Endothelial cell of umbilical vein (primary cell): Measurements from ENCODE around the gene SS18L1. TPM values are rescaled to one million over a fixed set of nuclear protein-coding genes. Genes with fewer than 3 reads are reported as not detected.

Experiments used
- BruUV-seq: library from RNA; stranded (reverse); fragments of 400-500 nt; replicated peaks from 2 replicates; lab custom pipeline; 2021; lab: Mats Ljungman, UMichigan
- CTCF ChIA-PET: fragments of 300-600, 350-600 bp; sonication (Branson Sonifier 250); formaldehyde crosslinking; loops from one replicate; lab custom pipeline; 2021; ENCODE audit warnings: antibody characterized with exemption, inconsistent platforms; lab: Charles Lee
- POLR2A ChIA-PET: fragments of 300-600, 350-600 bp; sonication (Branson Sonifier 250); formaldehyde crosslinking; loops from one replicate; lab custom pipeline; 2021; ENCODE audit warnings: antibody characterized with exemption, inconsistent platforms; lab: Charles Lee
- DNase-seq: peaks from one replicate; pipeline ENCODE4 v3.0.0-alpha.2; 2011; ENCODE audit warnings: low read depth, low spot score
- FAIRE-seq: peaks from 2 replicates; lab custom pipeline; 2011; peaks lifted over from hg19 to GRCh38; lab: Jason Lieb, UNC
- H2AFZ ChIP-seq: 2 replicates; pipeline ENCODE4 v1.6.0; 2012; ENCODE audit warnings: low read depth, low read length, control low read depth, inconsistent platforms
- H3K27ac ChIP-seq: 2 replicates; pipeline ENCODE4 v1.5.1; 2011; ENCODE audit warnings: low read depth, mild to moderate bottlenecking, control low read depth, low read length, moderate library complexity; ENCODE audit not compliant: insufficient read depth
- H3K27me3 ChIP-seq, 2 experiments: 2 replicates each; pipeline versions ENCODE4 v1.6.0 to v1.6.1; 2011; ENCODE audit warnings: low read length in 2 of 2, mixed read lengths in 1 of 2; ENCODE audit not compliant: control insufficient read depth in 2 of 2, insufficient read depth in 2 of 2
- H3K36me3 ChIP-seq, 2 experiments: 2 replicates in 1 of 2; 3 replicates in 1 of 2; pipeline ENCODE4 v1.5.1; 2011; ENCODE audit warnings: low read length in 2 of 2, mild to moderate bottlenecking in 1 of 2, moderate library complexity in 1 of 2; ENCODE audit not compliant: control insufficient read depth in 2 of 2, insufficient read depth in 2 of 2; ENCODE audit errors: extremely low read depth in 1 of 2
- H3K4me1 ChIP-seq: 3 replicates; pipeline ENCODE4 v1.5.1; 2011; ENCODE audit warnings: mild to moderate bottlenecking, low read length; ENCODE audit not compliant: control insufficient read depth, insufficient read depth; ENCODE audit errors: extremely low read depth
- H3K4me2 ChIP-seq: 2 replicates; pipeline ENCODE4 v1.6.1; 2011; ENCODE audit warnings: low read length, control low read depth, mixed read lengths; ENCODE audit not compliant: insufficient read depth
- H3K4me3 ChIP-seq, 3 experiments: fragments of 200-600 bp in 1 of 3; sonication (generic), shearing (Covaris generic) in 1 of 3; replicated peaks in 1 of 3; 2 replicates each; pipeline ENCODE4 v1.5.1; 2011 to 2016; ENCODE audit warnings: control low read depth in 3 of 3, low read length in 3 of 3, mild to moderate bottlenecking in 2 of 3, inconsistent platforms in 1 of 3, low read depth in 1 of 3, moderate library complexity in 1 of 3; ENCODE audit not compliant: insufficient read depth in 1 of 3
- H3K79me2 ChIP-seq: 2 replicates; pipeline ENCODE4 v1.6.0; 2012; ENCODE audit warnings: low read length, inconsistent platforms; ENCODE audit not compliant: control insufficient read depth, insufficient read depth
- H3K9ac ChIP-seq: replicated peaks from 2 replicates; pipeline ENCODE3; 2011; ENCODE audit warnings: low read length, control low read depth; ENCODE audit not compliant: insufficient read depth; ENCODE audit errors: extremely low read depth
- H3K9me1 ChIP-seq: replicated peaks from 3 replicates; pipeline ENCODE4 v1.6.0; 2011; ENCODE audit warnings: mild to moderate bottlenecking, low read length; ENCODE audit not compliant: control insufficient read depth, insufficient read depth; ENCODE audit errors: extremely low read depth
- H3K9me3 ChIP-seq: replicated peaks from 2 replicates; pipeline ENCODE4 v1.5.1; 2012; ENCODE audit warnings: low read length, inconsistent platforms; ENCODE audit not compliant: control insufficient read depth, insufficient read depth
- H4K20me1 ChIP-seq: replicated peaks from 2 replicates; pipeline ENCODE3; 2011; ENCODE audit warnings: mild to moderate bottlenecking, low read length; ENCODE audit not compliant: control insufficient read depth, insufficient read depth; ENCODE audit errors: extremely low read depth
- EZH2 ChIP-seq: IDR thresholded peaks from 2 replicates; pipeline ENCODE4 v1.6.1; 2012; ENCODE audit warnings: borderline replicate concordance, low read depth, mild to moderate bottlenecking, moderate library complexity, low read length, inconsistent platforms; ENCODE audit not compliant: severe bottlenecking
- FOS ChIP-seq: IDR thresholded peaks from 2 replicates; pipeline ENCODE4 v1.6.1; 2011; ENCODE audit warnings: mild to moderate bottlenecking, low read length, moderate library complexity, borderline replicate concordance; ENCODE audit not compliant: insufficient read depth
- GATA2 ChIP-seq: IDR thresholded peaks from 2 replicates; pipeline ENCODE4 v1.7.0; 2011; ENCODE audit warnings: low read depth, mild to moderate bottlenecking, moderate library complexity, mixed read lengths, low read length; ENCODE audit not compliant: insufficient read length, insufficient read depth
- JUN ChIP-seq: IDR thresholded peaks from 2 replicates; pipeline ENCODE4 v1.6.1; 2011; ENCODE audit warnings: borderline replicate concordance, low read depth; ENCODE audit not compliant: insufficient read length, insufficient read depth
- MYC ChIP-seq: IDR thresholded peaks from one replicate; pipeline ENCODE4 v1.6.1; 2011; ENCODE audit warnings: mild to moderate bottlenecking, low read depth, low read length
- POLR2A ChIP-seq: IDR thresholded peaks from 2 replicates; pipeline ENCODE4 v1.6.1; 2012; ENCODE audit warnings: low read depth, mild to moderate bottlenecking, control low read depth, low read length
- POLR2AphosphoS5 ChIP-seq: IDR thresholded peaks from 2 replicates; pipeline ENCODE4 v1.6.1; 2012; ENCODE audit warnings: low read depth, mild to moderate bottlenecking, control low read depth, low read length, moderate library complexity; ENCODE audit not compliant: insufficient read depth
- dilution Hi-C: fragments of 300-500 bp; cut with MboI; formaldehyde crosslinking; loops from one replicate; pipeline ENCODE4 v1.15.0; 2019; ENCODE audit warnings: low sequenced_read_pairs; ENCODE audit not compliant: extremely low pct_ligation_motif_present
- intact Hi-C: fragments of 100-400 bp; cut with micrococcal nuclease; formaldehyde crosslinking; loops from one replicate; pipeline ENCODE4 v1.10.0; 2022
- polyA plus RNA-seq, 4 experiments: library from polyadenylated mRNA; depleted of rRNA in 3 of 4; stranded (reverse) in 3 of 4; unstranded in 1 of 4; fragments of >200 nt; gene quantifications; 2 replicates each; pipeline versions ENCODE4 v1.2.1 to v1.2.3, GENCODE V29; 2011 to 2012; ENCODE audit warnings: missing spikeins in 1 of 4
- total RNA-seq: library from RNA; stranded (reverse); gene quantifications from 2 replicates; pipeline ENCODE4 v1.2.3, GENCODE V29; 2021
- TF ChIP-seq, protein P1 (sequence below), 2 donors: IDR thresholded peaks; 1 replicate in 1 of 2; 2 replicates in 1 of 2; pipeline ENCODE4 v1.5.1; 2011; ENCODE audit warnings: low read length in 2 of 2, mild to moderate bottlenecking in 2 of 2, moderate library complexity in 2 of 2, control low read depth in 1 of 2, inconsistent platforms in 1 of 2, low read depth in 1 of 2; ENCODE audit not compliant: insufficient read depth in 1 of 2; ENCODE audit errors: extremely low read depth in 1 of 2
- TF ChIP-seq, protein P2 (sequence below): IDR thresholded peaks from 2 replicates; pipeline ENCODE4 v1.6.1; 2011; ENCODE audit not compliant: insufficient read depth, insufficient read length

Gene SS18L1
- total and polyA plus RNA-seq, 2 donors (not counting 3 experiments of a cell fraction or from before 2014, with no cell fraction given), result 15.4 to 21.7 TPM

DNA sequence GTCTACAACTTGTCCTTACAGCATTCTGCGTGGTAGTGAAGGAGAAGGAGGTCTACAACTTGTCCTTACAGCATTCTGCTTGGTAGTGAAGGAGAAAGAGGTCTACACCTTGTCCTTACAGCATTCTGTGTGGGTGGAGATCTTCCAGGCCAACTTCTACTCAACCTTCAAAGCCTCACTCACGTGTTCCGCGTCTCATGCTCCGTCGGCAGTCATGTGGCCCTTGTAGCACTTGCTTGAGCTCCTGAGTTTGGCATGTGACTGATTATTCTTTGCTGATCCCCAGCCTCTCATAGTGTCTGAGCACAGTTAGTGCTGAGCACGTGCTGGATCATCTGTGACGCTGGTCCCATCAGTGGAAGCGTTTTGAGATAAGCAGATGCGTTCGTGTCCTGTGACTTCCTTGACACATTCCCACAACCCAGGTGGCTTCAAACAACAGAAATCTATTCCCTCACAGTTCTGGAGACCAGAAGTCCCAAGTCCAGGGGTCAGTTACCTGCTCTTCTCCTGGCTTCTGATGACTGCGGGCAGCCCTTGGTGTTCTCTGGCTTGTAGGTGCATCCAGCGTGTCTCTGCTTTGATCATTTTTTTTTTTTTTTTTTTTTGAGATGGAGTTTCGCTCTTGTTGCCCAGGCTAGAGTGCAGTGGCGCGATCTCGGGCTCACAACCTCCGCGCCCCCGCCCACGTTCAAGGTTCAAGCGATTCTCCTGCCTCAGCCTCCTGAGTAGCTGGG is 2.6 kb downstream of the SS18L1 start:
- BruUV-seq, result no TSS peak
- DNase-seq (no peak), FAIRE-seq (no peak)
- H3K27me3 ChIP-seq, result no peaks in the 10 kb centered on the region
- no peak overlapping the region for H3K4me2 ChIP-seq
- dilution Hi-C loops (no loop called here), intact Hi-C loops (no loop called here)
- peaks cover 88% of the 10 kb centered on the region for H3K79me2 ChIP-seq
- H3K4me1 ChIP-seq, result peaks cover 8% of the 10 kb centered on the region
- ChIA-PET CTCF (no interaction called here), POLR2A (no interaction called here)
- H3K36me3 ChIP-seq, result peaks cover 0 to 2% of the 10 kb centered on the region in 2 experiments
- H2AFZ ChIP-seq, result no peak overlapping the region
- no peak overlapping the region for H3K9ac ChIP-seq
- TF ChIP-seq POLR2AphosphoS5, result no peak
- no peak for TF ChIP-seq EZH2
- TF ChIP-seq, protein P1, sequence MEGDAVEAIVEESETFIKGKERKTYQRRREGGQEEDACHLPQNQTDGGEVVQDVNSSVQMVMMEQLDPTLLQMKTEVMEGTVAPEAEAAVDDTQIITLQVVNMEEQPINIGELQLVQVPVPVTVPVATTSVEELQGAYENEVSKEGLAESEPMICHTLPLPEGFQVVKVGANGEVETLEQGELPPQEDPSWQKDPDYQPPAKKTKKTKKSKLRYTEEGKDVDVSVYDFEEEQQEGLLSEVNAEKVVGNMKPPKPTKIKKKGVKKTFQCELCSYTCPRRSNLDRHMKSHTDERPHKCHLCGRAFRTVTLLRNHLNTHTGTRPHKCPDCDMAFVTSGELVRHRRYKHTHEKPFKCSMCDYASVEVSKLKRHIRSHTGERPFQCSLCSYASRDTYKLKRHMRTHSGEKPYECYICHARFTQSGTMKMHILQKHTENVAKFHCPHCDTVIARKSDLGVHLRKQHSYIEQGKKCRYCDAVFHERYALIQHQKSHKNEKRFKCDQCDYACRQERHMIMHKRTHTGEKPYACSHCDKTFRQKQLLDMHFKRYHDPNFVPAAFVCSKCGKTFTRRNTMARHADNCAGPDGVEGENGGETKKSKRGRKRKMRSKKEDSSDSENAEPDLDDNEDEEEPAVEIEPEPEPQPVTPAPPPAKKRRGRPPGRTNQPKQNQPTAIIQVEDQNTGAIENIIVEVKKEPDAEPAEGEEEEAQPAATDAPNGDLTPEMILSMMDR (IDR thresholded peaks at IDR 0.05; ENCODE audit: extremely low read depth in 1 of 2, insufficient read depth in 1 of 2, low read depth in 1 of 2, low read length in 2 of 2), result no peak
- TF ChIP-seq, protein P2, sequence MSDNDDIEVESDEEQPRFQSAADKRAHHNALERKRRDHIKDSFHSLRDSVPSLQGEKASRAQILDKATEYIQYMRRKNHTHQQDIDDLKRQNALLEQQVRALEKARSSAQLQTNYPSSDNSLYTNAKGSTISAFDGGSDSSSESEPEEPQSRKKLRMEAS, result no peak
- TF ChIP-seq POLR2A, result no peak
- no peak for TF ChIP-seq GATA2
- TF ChIP-seq JUN, result no peak
- TF ChIP-seq MYC, result no peak
- no peak for TF ChIP-seq FOS
- H3K9me3 ChIP-seq, result no peaks in the 10 kb centered on the region
- H4K20me1 ChIP-seq, result peaks cover 3% of the 10 kb centered on the region
- no peak overlapping the region for H3K4me3 ChIP-seq
- no peaks in the 10 kb centered on the region for H3K9me1 ChIP-seq
- no peak overlapping the region for H3K27ac ChIP-seq
